ENCODE results near the gene MMP14. TPM values are rescaled to one million over a fixed set of nuclear protein-coding genes. Genes with fewer than 3 reads are reported as not detected.
A peak's percentile ranks its signal among the peaks of the same experiment; 100 is the strongest.

MMP14 gene
- total and polyA plus RNA-seq, 2 of the 13 experiments (the other 11 are each of a cell fraction or from before 2014, with no cell fraction given), result 5.2 to 9.8 TPM

DNA sequence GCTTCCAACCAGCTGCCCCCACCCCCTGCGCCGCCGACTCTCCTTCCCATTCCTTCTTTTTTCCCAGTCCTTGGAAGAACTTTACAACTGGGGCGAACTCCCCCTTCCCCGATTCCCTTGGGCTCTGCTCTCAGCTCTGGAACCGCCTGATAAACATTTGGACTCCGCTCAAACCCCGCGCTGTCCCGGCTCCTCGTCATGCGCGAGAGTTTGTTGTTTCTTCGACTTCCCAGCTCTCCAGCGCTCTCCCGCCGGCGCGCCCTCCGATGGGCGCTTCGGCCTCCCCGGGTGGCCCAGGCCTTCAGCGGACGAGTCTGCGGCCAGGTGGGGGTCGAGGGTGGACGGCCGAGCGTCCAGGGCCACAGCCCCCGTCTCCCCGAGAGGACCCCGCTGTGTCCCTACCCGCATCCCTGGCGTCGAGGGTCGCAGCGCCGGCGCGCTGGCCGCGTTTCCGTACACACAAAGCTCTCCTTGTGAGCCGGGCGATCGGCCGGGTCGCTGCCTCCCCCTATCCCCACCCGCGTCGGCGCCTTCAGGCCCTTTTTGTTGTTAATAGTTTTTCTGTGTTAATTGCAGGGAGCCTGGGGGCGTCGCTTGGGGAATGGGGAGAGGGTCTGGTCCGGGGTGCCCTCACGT, 847 bp downstream of the MMP14 start (continued):
- TF ChIP-seq, protein P1, sequence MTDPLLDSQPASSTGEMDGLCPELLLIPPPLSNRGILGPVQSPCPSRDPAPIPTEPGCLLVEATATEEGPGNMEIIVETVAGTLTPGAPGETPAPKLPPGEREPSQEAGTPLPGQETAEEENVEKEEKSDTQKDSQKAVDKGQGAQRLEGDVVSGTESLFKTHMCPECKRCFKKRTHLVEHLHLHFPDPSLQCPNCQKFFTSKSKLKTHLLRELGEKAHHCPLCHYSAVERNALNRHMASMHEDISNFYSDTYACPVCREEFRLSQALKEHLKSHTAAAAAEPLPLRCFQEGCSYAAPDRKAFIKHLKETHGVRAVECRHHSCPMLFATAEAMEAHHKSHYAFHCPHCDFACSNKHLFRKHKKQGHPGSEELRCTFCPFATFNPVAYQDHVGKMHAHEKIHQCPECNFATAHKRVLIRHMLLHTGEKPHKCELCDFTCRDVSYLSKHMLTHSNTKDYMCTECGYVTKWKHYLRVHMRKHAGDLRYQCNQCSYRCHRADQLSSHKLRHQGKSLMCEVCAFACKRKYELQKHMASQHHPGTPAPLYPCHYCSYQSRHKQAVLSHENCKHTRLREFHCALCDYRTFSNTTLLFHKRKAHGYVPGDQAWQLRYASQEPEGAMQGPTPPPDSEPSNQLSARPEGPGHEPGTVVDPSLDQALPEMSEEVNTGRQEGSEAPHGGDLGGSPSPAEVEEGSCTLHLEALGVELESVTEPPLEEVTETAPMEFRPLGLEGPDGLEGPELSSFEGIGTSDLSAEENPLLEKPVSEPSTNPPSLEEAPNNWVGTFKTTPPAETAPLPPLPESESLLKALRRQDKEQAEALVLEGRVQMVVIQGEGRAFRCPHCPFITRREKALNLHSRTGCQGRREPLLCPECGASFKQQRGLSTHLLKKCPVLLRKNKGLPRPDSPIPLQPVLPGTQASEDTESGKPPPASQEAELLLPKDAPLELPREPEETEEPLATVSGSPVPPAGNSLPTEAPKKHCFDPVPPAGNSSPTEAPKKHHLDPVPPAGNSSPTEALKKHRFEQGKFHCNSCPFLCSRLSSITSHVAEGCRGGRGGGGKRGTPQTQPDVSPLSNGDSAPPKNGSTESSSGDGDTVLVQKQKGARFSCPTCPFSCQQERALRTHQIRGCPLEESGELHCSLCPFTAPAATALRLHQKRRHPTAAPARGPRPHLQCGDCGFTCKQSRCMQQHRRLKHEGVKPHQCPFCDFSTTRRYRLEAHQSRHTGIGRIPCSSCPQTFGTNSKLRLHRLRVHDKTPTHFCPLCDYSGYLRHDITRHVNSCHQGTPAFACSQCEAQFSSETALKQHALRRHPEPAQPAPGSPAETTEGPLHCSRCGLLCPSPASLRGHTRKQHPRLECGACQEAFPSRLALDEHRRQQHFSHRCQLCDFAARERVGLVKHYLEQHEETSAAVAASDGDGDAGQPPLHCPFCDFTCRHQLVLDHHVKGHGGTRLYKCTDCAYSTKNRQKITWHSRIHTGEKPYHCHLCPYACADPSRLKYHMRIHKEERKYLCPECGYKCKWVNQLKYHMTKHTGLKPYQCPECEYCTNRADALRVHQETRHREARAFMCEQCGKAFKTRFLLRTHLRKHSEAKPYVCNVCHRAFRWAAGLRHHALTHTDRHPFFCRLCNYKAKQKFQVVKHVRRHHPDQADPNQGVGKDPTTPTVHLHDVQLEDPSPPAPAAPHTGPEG (CRISPR knock-in tag; IDR thresholded peaks at IDR 0.05), result no peak
- TF ChIP-seq TOE1 (CRISPR knock-in tag; IDR thresholded peaks at IDR 0.05) (no peak), ZNF549 (CRISPR knock-in tag; IDR thresholded peaks at IDR 0.05) (no peak), ZNF143 (CRISPR knock-in tag; IDR thresholded peaks at IDR 0.05) (peak; percentile 63), ZBTB49 (CRISPR knock-in tag; IDR thresholded peaks at IDR 0.05; ENCODE audit: borderline replicate concordance) (peak; percentile 69; the same call in 1 of the 2 replicates), ZNF678 (CRISPR knock-in tag; IDR thresholded peaks at IDR 0.05) (peak; percentile 56; the same call in 1 of the 2 replicates), ZBTB42 (CRISPR knock-in tag; IDR thresholded peaks at IDR 0.05) (0 out of 2 replicates have a peak, but pooled peaks have one; percentile 76), ELF3 (CRISPR knock-in tag; IDR thresholded peaks at IDR 0.05) (peak; percentile 19; the same call in 1 of the 2 replicates), ZNF572 (CRISPR knock-in tag; IDR thresholded peaks at IDR 0.05) (peak; percentile 90), ZBTB38 (CRISPR knock-in tag; IDR thresholded peaks at IDR 0.05) (0 out of 2 replicates have a peak, but pooled peaks have one; percentile 10), ZNF20 (CRISPR knock-in tag; IDR thresholded peaks at IDR 0.05) (0 out of 2 replicates have a peak, but pooled peaks have one; percentile 43), CEBPB (IDR thresholded peaks at IDR 0.05; ENCODE audit: borderline replicate concordance, low read depth, low read length) (no peak), BCL6 (CRISPR knock-in tag; IDR thresholded peaks at IDR 0.05) (0 out of 2 replicates have a peak, but pooled peaks have one; percentile 49), TBX2 (CRISPR knock-in tag; IDR thresholded peaks at IDR 0.05; ENCODE audit: borderline replicate concordance) (peak; percentile 57; the same call in 1 of the 2 replicates), NFKB2 (CRISPR knock-in tag; IDR thresholded peaks at IDR 0.05; ENCODE audit: borderline replicate concordance) (peak; percentile 23; the same call in 1 of the 2 replicates), ZHX1 (CRISPR knock-in tag; IDR thresholded peaks at IDR 0.05; ENCODE audit: low read depth) (peak; percentile 65), ZNF33A (CRISPR knock-in tag; IDR thresholded peaks at IDR 0.05; ENCODE audit: borderline replicate concordance) (no peak), PCBP1 (IDR thresholded peaks at IDR 0.05; ENCODE audit: borderline replicate concordance, low read depth, low read length) (0 out of 2 replicates have a peak, but pooled peaks have one; percentile 25), ZNF224 (CRISPR knock-in tag; IDR thresholded peaks at IDR 0.05) (peak; percentile 93)
